Caco-2 (cell line): ENCODE results near the gene NAA38. TPM values are rescaled to one million over a fixed set of nuclear protein-coding genes. Genes with fewer than 3 reads are reported as not detected.

Experiments
- BruUV-seq: library from RNA; stranded (reverse); fragments of 400-500 nt; replicated peaks from 2 replicates; lab custom pipeline; 2021; lab: Mats Ljungman, UMichigan
- CTCF ChIA-PET: fragments of 300-600 bp; sonication (Branson Sonifier 250); formaldehyde crosslinking; loops from one replicate; lab custom pipeline; 2022; ENCODE audit warnings: antibody characterized with exemption; lab: Charles Lee
- POLR2A ChIA-PET: fragments of 300-600 bp; sonication (Branson Sonifier 250); formaldehyde crosslinking; loops from one replicate; lab custom pipeline; 2022; ENCODE audit warnings: antibody characterized with exemption; lab: Charles Lee
- DNase-seq, 2 experiments: peaks; one replicate each; pipeline versions ENCODE4 v3.0.0 to v3.0.0-alpha.2; 2020 to 2022
- H3K27me3 ChIP-seq: replicated peaks from 2 replicates; pipeline ENCODE4 v1.6.0; 2011; ENCODE audit warnings: low read length; ENCODE audit not compliant: control insufficient read depth, insufficient read depth
- H3K36me3 ChIP-seq: 2 replicates; pipeline ENCODE4 v1.5.1; 2011; ENCODE audit warnings: low read length; ENCODE audit not compliant: control insufficient read depth, insufficient read depth
- H3K4me1 ChIP-seq: fragments of 250-450 bp; sonication (Bioruptor Pico); 2 replicates; pipeline ENCODE4 v1.5.1; 2020; ENCODE audit warnings: mild to moderate bottlenecking
- H3K4me3 ChIP-seq: 2 replicates; pipeline ENCODE4 v1.5.1; 2011; ENCODE audit warnings: low read depth, mild to moderate bottlenecking, control low read depth, low read length
- H3K9me3 ChIP-seq: fragments of 250-450 bp; sonication (Bioruptor Pico); 2 replicates; pipeline ENCODE4 v1.5.1; 2020; ENCODE audit warnings: mild to moderate bottlenecking, moderate library complexity
- H3K27ac Mint-ChIP-seq: one replicate; pipeline ENCODE4 v1.8.0; 2022; ENCODE audit warnings: mixed read lengths; ENCODE audit not compliant: unreplicated experiment
- H3K27me3 Mint-ChIP-seq: one replicate; pipeline ENCODE4 v1.8.0; 2022; ENCODE audit warnings: mixed read lengths; ENCODE audit not compliant: insufficient read depth, unreplicated experiment
- H3K36me3 Mint-ChIP-seq: one replicate; pipeline ENCODE4 v1.8.0; 2022; ENCODE audit warnings: mild to moderate bottlenecking, mixed read lengths; ENCODE audit not compliant: insufficient read depth, unreplicated experiment
- H3K4me1 Mint-ChIP-seq: one replicate; pipeline ENCODE4 v1.8.0; 2022; ENCODE audit warnings: low read depth, mixed read lengths; ENCODE audit not compliant: unreplicated experiment
- H3K4me3 Mint-ChIP-seq: one replicate; pipeline ENCODE4 v1.8.0; 2022; ENCODE audit warnings: mild to moderate bottlenecking, moderate library complexity, mixed read lengths; ENCODE audit not compliant: unreplicated experiment
- H3K9me3 Mint-ChIP-seq: one replicate; pipeline ENCODE4 v1.8.0; 2022; ENCODE audit warnings: mixed read lengths; ENCODE audit not compliant: unreplicated experiment
- CTCF ChIP-seq, 2 experiments: fragments of 200-600 bp in 1 of 2; IDR thresholded peaks; 1 replicate in 1 of 2; 2 replicates in 1 of 2; pipeline versions ENCODE4 v1.5.1 to v1.8.0; 2011 to 2022; ENCODE audit warnings: antibody characterized with exemption in 1 of 2, control low read depth in 1 of 2, inconsistent platforms in 1 of 2, low read depth in 1 of 2, low read length in 1 of 2, mild to moderate bottlenecking in 1 of 2, moderate library complexity in 1 of 2; ENCODE audit not compliant: insufficient read depth in 1 of 2, severe bottlenecking in 1 of 2, unreplicated experiment in 1 of 2
- intact Hi-C: fragments of 100-400 bp; cut with micrococcal nuclease; formaldehyde crosslinking; loops from one replicate; pipeline ENCODE4 v1.10.0; 2022; ENCODE audit not compliant: unreplicated experiment
- total RNA-seq: library from RNA; stranded (reverse); gene quantifications from 2 replicates; pipeline ENCODE4 v1.2.3, GENCODE V29; 2022

The NAA38 gene
- total RNA-seq, 1 experiment from 2014 or later: 27.4 TPM

GRCh38 chr17:7854851-7855659, 2.3 kb downstream of the NAA38 start, which contains the start of gene TMEM88:
TMEM88 (plus strand) TSS chr17:7855066; CDS start chr17:7855075, 9 bp downstream.
- TF ChIP-seq CTCF (IDR thresholded peaks at IDR 0.05; ENCODE audit: insufficient read depth in 1 of 2, low read depth in 1 of 2, low read length in 1 of 2, severe bottlenecking in 1 of 2, unreplicated experiment in 1 of 2): no peak
- Mint-ChIP-seq H3K9me3 (no peaks in the 10 kb centered on the region), H3K4me3 (no peak within 1 kb of the TSS), H3K36me3 (peaks cover 44% of the 10 kb centered on the region), H3K27me3 (no peaks in the 10 kb centered on the region), H3K4me1 (peaks cover 5% of the 10 kb centered on the region), H3K27ac (no peak within 1 kb of the TSS)
- Histone ChIP-seq H3K4me1 (no peaks in the 10 kb centered on the region), H3K4me3 (no peak within 1 kb of the TSS), H3K27me3 (no peaks in the 10 kb centered on the region), H3K36me3 (no peaks in the 10 kb centered on the region; the same call in none of the 2 replicates), H3K9me3 (no peaks in the 10 kb centered on the region)
- ChIA-PET CTCF (no interaction called here), POLR2A (no interaction called here)
- BruUV-seq: no TSS peak
- no peak for DNase-seq
- intact Hi-C loops: no loop called here

GRCh38 chr17:7854078-7854777, 3.1 kb downstream of the NAA38 start:
- H3K36me3 ChIP-seq: no peaks in the 10 kb centered on the region; the same call in none of the 2 replicates
- ChIA-PET POLR2A (no interaction called here), CTCF (no interaction called here)
- intact Hi-C loops: no loop called here
- no peak overlapping the region for H3K27ac Mint-ChIP-seq
- H3K27me3 ChIP-seq: no peaks in the 10 kb centered on the region
- no peaks in the 10 kb centered on the region for H3K27me3 Mint-ChIP-seq
- H3K4me1 Mint-ChIP-seq: peaks cover 5% of the 10 kb centered on the region
- TF ChIP-seq CTCF (IDR thresholded peaks at IDR 0.05; ENCODE audit: insufficient read depth in 1 of 2, low read depth in 1 of 2, low read length in 1 of 2, severe bottlenecking in 1 of 2, unreplicated experiment in 1 of 2): no peak
- H3K9me3 ChIP-seq: no peaks in the 10 kb centered on the region
- BruUV-seq: TSS peak; percentile 1
- H3K9me3 Mint-ChIP-seq: no peaks in the 10 kb centered on the region
- no peak overlapping the region for H3K4me3 Mint-ChIP-seq
- DNase-seq: no peak
- no peaks in the 10 kb centered on the region for H3K4me1 ChIP-seq
- peaks cover 51% of the 10 kb centered on the region for H3K36me3 Mint-ChIP-seq
- no peak overlapping the region for H3K4me3 ChIP-seq

GRCh38 chr17:7853691-7854038, 3.7 kb downstream of the NAA38 start:
- ChIA-PET CTCF (no interaction called here), POLR2A (no interaction called here)
- Mint-ChIP-seq H3K36me3 (peaks cover 51% of the 10 kb centered on the region), H3K4me1 (peaks cover 5% of the 10 kb centered on the region), H3K9me3 (no peaks in the 10 kb centered on the region), H3K27me3 (no peaks in the 10 kb centered on the region), H3K4me3 (no peak overlapping the region), H3K27ac (no peak overlapping the region)
- no peak overlapping the region for H3K4me3 ChIP-seq
- H3K4me1 ChIP-seq: no peaks in the 10 kb centered on the region
- no peaks in the 10 kb centered on the region; the same call in none of the 2 replicates for H3K36me3 ChIP-seq
- no TSS peak for BruUV-seq
- intact Hi-C loops: no loop called here
- no peaks in the 10 kb centered on the region for H3K9me3 ChIP-seq
- TF ChIP-seq CTCF (IDR thresholded peaks at IDR 0.05; ENCODE audit: insufficient read depth in 1 of 2, low read depth in 1 of 2, low read length in 1 of 2, severe bottlenecking in 1 of 2, unreplicated experiment in 1 of 2): no peak
- no peak for DNase-seq
- no peaks in the 10 kb centered on the region for H3K27me3 ChIP-seq
